Stimulated activated CD8-positive, alpha-beta memory T cell treated with anti-CD3 and anti-CD28 coated beads, Interleukin-7, amount 100 ng/mL, for 24 hours (primary cell): ENCODE measurements around the gene SHH.

ENCODE experiments used
- DNase-seq: peaks from one replicate; pipeline ENCODE4 v3.0.0-alpha.2; 2020; ENCODE audit warnings: low read depth

SHH gene

DNA sequence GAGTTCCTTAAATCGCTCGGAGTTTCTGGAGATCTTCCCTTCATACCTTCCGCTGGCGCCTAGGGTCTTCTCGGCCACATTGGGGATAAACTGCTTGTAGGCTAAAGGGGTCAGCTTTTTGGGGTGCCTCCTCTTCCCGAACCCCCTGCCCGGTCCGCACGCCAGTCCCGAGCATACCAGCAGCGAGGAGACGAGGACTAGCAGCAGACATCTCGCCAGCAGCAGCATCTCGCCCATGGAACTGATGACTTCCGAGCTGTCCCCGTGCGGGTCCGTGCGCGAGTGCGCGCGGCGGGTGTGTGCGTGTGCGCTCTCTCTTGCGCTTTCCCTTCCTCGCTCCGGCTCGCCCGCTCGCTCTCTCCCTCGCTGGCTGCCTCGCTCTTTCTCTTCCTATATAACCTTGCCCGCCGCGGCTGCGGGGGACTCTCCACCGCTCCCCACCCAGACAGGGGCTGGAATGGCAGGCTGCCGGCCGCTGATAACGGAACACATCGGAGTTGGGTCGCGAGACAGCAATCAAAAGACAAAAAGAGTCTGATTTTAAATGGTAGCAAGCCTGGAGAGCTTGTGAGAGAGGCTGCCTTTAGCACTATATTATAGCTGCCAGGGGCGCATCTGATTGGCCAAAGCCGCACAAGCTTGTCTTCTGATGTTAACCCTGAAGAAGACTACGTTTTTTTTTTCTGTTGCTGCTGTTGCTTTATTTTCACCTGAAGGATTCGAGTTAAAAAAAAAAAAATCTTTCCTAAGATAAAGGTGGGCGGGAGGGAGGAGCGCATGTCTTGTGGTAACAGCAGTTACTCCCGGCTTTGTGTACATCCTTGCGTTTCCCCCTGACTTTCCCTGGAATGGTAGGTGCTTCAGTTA lies at the start of gene SHH:
Gene SHH (minus strand): TSS at position 569 of the 867 bp plus-strand sequence. CDS start 341 bp downstream, at position 228.
- no peak for DNase-seq

DNA sequence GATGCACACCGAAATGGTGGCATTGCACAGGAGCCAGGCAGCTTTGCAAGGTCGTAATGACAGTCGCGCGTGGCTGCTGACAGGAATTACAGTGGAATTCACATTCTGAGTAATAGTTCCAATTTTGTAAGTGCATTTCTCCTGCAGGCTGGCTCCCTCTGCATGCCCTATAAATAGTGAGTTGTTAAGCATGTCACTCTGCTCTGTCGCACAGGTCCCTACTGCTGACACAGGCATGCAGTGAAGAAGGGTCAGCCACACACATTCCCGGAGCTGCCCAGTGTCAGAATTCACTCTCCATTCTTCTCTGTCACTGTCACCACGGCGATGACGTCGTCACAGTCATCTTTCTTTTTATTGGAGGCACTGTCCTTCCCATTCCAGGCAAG lies 49.2 kb upstream of the SHH start:
- DNase-seq = no peak

DNA sequence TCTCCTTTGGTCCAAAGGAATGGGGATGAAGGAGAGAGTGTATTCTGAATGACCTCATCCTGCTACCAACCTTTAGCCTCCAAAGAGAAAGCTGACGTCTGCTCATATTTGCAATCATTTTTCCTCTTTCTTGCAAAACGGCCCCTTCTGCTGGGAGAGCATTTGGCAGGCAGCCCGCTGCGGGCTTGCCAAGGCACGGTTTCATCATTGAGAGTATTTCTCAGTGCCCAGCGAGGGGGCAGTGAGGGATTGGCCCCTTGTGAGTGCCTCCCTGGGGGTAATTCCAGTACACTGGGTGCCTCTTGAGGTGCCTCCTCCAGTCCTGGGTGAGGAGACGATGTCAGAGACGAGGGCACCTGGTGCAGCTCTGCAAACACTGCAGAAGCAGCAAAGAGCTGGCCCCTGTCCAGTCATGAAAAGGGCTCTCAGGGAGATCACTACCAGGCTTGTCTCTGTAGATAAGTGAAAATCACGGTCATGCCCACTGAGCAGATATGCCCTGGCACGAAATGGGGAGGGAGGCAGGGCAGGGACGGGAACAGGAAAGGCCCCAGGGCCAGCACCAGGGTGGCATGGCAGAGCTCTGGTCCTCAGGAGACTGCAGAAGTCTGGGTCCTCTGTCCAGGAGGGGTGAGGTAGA lies 48.7 kb upstream of the SHH start:
- DNase-seq = no peak

DNA sequence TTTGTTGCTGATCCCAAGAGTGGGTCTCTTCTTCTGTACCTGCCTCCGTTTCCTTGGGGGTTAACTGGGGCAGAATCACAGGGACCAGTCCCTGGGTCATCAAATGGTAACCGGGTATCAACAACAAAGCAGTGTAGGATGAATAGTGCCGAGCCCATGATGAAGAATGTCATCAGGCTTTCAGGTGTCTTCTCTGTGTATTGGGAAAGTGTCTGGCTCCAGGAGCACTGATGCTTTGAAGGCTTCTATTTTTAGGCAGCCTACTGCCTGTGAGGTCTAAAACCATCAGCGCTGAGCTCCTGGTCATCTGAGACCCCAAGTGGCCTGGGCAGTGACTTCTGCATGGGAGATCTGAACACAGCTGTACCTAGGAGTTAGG lies 48.2 kb upstream of the SHH start:
- no peak for DNase-seq

DNA sequence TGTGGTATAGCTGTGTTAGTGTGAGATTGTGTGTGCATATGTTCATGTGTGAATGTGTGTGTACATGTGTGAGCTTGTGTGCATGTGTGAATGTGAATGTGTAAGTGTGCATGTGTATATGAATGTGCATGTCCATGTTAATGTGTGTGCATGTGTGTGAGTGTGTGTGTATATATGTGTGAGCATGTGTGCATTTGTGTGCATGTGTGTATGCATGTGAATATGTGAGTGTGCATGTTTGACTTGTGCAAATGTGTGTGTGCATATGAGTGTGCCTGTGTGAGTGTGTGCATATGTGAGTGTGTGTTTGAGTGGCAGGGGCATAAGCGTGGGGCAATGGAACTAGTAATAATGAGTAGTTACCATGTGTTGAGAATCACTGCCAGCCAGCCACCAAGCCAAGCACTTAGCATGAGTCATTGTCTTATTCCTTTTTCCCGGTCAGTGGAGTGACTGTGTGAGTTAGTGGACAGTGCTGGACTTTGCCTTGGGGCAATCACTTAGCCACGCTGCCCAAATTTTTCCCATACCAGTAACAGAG lies 46.3 kb upstream of the SHH start:
- no peak for DNase-seq

DNA sequence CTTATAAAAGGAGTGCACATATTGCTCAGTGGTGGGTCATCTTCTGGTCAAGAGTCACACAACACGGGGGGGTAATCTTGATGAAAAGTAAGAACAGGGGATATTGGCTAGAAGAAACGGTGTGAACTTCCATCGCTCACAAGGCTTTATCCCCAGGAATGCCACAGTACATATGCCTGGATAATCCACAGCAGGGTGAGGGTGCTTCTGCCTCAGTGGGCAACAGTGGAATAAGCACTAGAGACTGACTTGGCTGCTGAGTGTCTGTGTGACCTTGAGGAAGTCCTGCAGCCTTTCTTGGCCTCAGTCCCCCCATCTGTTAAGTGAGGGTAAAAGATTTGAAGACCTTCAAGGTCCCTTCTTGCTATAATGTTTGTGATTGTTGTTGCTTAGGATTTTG lies 44.9 kb upstream of the SHH start:
- DNase-seq = no peak

DNA sequence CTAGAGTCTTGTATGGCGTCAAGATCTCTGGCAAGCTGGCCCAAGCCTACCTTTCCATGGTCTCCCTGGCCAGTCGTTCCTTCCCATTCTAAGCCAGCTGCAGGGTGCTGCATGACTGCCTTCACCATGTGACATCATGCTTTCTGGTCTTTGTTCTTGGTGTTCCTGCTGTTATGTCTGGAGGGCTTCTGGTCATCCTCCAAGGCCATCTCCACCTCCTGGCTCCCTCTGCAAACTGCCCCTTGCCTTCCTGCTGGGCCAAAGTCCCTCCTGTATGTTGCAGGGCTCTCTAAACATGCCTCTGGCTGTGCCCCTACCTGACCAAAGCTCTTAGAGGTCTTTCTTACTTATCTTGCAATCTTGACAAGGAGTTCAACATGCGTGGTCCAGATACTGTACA lies 44.4 kb upstream of the SHH start:
- no peak for DNase-seq

DNA sequence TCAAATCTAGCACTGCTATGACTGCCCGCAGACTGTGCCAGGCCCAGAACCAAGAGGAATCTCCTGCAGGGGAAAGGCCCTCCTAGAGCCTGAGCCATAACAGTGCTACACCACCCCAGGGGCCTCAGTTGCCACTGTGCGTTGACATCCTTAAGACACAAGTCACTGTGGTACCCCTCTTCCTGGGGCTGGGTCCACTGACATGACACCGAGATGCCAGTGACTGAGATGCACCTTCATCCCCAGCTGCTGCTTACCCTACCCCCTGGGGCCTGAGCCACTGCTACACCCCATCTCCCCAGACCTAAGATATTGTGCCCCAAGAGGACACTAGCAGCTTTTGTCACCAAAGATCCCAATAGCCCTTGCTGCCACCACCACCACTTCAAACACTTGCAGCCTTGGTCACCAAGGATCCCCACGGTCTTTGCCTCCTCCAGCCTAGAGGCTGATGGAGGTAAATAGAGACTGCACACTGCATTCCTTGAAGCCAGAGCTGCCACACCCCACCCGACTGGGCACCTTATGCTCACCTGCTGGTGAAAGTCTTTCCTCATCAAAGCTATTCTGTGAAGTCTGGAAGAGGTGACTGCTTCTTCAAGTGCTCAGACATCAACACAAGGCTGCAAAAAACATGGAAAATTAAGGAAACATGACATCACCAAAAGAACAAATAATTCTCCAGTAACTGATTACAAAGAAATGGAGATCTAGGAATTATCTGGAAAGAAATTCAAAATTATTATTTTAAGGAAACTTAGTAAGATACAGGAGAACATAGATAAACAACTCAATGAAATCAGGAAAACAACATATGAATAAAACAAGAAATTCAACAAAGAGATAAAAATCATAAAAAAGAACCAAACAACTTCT lies 40.4 kb upstream of the SHH start:
- DNase-seq = no peak

DNA sequence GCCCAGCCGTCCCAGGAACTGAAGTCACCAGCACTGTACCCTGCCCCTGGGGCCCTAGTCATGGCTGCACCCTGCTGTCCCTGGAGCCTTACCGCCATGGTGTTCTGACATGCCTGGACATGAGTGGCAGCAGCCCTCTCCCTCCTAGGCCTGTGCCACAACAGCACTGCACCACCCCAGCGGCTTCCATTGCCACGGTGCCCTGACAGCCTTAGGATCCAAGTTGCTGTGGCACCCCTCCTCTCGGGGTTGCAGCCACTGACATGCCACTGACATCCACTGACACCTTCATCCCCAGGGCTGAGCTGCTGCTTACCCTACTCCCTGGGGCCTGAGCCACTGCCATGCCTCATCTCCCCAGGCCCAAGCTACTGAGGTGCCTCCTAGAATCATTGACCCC lies 39.6 kb upstream of the SHH start:
- no peak for DNase-seq

DNA sequence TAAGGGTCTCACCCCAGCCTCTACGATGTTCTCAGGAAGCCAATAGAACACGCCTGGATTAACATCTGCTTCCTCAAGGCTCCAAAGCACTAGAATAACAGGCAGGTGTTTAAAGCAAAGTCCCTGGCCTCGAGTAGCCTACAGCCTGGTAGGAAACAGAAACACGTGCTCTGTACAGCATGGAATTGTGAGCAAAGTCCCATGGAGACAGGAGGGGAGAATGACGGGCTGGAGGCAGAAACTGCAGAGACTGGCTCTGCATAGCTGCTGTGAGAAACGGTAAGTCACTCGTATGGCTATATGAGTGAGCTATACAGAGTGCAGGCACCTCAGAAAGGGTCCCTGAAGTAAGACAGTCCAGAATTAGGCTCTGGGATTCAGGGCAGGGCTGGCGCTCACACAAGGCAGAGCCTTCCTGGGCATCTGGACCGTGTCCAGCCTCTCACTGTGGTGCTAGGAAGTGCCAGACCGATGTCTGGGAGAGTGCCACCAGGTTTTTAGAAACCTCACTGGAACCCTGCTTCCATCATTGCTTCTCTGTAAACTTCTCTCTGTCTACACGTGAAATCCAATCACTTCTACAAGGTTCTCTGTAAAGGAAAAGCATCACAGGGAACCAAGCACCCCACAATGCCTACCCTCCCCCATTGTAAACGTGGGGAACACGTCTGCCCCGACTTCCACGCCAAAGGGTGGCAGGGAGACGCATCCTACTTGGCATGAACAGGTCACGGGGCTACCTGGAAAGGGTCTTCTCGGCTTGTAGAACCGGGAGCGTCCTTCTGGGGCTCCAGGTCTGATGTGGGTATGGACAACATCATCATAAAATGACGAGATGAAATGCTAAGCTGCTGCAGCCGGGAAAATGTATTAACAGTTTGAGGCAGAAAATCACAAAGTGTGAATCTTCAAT lies 38.8 kb upstream of the SHH start:
- no peak for DNase-seq

DNA sequence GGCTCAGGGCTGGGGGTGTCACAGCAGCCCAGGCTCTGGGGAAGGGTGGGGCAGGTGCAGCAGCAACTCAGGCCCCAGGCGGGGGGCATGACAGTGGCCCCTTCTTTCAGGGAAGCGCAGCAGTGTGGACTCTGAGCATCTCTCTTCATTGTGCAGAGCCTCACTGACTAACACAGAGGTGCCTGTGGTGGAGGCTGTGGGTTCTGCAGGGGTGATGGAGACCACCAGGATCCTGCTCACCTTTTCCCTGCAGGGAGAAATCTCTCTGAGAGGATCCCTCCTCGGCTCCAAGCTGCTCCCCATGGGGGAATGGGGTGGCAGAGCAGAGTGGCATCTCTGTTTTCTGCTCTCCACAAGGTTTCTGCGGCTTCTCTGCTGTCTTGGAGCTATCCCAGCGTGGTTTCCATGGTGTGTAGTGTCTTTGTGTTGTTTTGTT lies 37.8 kb upstream of the SHH start:
- no peak for DNase-seq

DNA sequence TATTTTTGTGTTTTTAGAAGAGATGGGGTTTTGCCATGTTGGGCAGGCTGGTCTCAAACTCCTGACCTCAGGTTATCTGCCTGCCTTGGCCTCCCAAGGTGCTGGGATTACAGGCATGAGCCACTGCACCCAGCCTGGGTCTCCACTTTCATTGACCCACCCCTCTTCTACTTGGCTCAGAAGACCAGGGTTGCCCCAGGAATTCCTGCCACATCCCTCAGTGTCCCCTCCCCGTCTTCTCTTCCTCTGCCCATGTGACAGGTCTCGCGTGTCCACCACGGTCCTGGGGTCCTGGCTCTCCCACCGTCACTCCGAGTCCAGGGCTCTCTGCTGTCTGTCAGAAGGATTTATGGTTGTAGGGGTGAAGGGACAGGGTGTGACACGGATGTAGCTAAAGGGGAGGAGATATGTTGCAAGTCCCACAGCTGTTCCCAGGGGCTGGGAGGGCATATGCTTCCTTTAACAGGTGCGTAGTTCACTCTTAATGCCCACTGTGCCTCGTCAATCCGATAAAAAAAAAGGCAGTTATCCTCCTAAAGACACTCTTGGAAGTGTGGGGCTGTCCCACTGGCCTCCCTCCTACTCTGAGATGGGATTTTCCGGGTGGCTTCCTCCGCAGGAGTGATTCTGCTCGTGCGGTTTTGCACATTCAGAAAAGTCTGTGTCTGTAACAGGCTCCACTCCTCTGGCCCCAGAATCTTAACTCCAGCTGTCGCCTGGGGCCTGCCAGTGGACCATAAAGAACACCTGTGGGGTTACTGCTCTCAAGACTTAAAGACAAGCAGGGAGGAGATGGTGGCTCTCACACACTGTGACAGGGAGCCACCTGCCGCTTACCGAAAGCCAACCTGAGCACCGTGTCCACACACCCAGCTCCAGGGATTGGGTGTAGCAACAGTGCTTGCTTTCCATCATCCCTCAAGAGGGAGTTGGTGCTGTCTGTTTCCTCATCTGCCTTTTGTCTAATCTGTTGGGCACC lies 36.7 kb upstream of the SHH start:
- no peak for DNase-seq

DNA sequence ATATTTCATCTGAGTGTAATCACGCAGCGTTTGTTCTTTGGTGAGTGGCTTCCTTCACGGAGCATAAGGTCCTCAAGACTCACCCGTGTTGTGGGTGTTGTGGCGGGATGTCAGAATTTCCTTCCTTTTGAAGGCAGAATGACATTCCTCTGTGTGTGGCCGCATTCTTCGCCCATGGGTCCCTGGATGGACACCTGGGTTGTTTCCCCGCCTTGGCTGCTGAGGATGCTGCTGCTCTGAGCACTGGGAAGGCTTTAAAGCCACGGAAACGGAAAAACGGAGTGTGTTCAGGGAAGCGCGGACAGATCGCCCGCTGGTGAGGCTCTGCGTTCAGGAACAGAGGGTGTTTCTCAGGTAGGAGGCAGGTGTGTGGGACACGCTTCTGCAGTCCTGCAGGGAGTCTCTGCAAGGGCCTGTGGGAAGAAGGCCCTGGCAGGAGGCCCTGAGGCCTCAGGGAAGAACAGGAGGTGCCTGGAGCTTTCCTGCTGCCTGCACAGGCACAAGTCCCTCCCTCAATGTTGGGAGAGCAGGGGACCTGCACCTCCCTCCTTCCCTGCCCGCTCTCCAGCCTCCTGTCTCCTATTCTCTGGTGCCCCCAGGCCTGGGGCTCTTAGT lies 35.7 kb upstream of the SHH start:
- no peak for DNase-seq

DNA sequence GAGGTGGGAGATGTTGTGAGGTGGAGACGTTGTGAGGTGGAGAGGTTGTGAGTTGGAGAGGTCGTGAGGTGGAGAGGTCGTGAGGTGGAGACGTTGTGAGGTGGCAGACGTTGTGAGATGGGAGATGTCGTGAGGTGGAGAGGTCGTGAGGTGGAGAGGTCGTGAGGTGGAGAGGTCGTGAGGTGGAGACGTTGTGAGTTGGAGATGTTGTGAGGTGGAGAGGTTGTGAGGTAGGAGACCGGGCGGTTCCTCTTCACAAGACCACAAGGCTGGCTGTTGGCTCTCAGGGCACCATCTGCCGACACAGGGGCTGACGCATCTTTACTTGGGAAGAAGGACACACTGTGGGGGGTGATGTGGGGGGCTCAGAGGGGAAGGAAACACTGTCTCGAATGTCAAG lies 34.7 kb upstream of the SHH start:
- no peak for DNase-seq

DNA sequence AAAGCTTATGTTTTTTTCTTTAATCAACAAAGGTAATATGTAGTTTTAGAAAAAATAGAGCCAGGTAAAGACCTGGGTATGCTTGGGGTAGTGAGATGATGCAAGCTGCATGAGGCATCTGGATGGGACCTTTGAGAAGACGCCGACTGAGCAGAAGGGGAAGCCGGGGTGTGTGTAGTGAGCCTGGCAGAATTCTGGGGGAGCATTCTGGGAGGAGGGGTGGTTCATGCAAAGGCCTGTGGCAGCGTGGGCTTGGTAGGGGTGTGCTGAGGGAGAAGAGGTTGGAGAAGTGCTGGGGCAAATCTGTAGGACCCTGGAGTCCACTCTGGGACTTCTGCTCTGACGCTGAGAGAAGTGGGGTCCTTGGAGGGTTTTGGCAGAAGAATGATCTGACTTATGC lies 33.9 kb upstream of the SHH start:
- DNase-seq = no peak

DNA sequence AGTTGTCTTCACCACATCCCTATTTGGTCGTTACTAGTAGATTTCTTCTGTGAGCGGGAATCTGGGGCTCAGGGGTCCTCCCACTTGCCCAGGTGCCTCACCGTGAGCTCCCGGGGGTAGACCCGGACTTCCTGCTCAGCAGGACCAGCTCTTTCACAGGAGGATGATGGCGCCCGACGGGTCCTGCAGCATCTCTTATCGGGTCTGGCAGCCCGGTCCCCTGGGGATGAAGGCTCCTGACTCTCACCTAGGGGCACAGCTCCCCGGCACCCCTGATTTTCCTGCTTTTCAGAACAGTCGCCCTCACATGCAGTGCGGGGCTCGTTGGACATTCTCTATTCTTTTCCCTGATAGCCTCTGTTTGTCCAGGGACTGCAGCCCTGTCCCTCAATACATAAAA lies 33.0 kb upstream of the SHH start:
- no peak for DNase-seq

DNA sequence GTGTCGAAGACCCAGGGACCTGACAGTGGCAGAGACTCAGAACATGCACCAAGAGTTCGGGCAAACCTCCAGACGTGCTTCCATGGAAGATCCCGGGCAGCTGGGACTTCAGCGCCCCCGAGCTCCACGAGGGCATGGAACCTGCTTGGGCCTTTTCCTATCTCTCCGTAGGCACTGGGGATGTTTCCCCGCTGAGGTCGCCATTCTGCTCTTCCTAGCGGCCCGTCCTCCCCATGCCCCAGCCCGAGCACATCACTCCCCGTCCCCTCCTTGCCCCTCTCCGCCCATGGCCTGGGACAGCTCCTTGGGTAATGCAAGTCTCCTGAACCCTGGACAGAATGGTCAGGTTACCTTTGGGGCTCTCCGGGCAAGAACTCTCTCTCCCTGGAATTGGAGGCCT lies 32.3 kb upstream of the SHH start:
- no peak for DNase-seq

DNA sequence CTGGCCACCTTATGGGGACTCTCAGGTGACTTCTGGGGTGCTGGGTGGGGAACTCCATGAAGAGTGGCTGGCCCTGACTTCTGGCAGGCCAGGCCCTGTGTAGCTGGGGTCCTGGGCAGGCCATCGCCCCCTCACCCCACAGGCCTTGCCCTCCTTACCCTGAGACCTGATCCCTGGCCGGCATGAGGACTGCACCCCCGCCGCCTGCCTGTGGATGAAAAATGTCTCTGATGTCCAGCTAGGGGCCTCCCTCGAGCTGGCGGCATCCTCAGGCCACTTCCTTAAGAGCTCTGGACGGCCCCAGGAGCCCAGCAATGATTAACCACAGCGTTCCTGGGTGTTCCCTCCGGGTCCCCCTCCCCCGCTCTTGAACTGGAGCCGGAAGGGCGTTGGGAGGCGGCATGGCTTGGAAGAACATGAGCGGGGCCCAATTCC lies 31.8 kb upstream of the SHH start:
- DNase-seq = no peak

DNA sequence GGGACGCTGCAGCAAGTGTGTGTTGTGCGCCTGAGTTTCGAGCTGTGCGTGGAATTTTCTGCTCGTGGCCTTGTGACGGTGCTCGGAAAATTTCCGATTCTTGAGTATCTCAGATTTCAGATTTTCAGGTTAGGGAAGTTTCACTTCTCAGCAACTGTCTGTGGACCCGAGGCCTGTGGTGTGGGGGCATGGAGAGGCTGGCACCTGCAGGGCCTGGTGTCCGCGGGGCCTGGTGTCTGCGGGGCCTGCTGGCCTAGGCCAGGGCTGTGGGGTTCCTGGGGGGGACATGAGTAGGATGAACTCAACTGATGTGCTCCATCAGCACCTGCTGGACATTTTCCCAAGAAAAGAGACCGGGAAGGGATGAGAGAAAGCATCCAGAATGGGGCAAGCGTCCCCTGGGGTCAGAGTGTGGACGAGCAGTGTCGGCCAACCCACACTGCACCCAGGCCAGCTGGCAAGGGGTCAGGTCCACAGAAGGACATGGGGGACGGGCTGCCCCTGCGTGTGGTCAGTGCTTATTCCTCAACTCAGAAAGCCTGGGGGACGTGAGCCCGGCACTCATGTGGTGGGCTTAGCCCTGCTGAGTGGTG lies 31.3 kb upstream of the SHH start:
- no peak for DNase-seq
